ENCODE measurements around the gene WDFY2. TPM values are rescaled to one million over a fixed set of nuclear protein-coding genes. Genes with fewer than 3 reads are reported as not detected.
A peak's percentile ranks its signal among the peaks of the same experiment; 100 is the strongest.

Gene WDFY2
- total RNA-seq, 4 donors from 2014 or later, result 5.2 to 11.5 (median 8.5) TPM

DNA sequence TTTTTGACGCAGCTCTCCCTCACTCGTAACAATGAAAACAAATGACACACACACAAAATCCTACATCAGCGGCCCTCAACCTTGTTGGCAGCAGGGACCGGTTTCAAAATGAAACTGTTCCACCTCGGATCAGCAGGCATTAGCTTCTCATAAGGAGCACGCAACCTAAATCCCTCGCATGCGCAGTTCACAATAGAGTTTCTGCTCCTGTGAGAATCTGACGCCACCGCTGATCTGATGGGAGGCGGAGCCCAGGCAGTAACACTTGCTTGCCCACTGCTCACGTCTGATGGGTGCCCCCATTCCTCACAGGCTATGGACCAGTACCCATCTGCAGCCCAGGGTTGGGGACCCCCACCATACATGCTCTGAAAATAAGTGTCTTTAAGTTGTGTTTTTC, 176.3 kb downstream of the WDFY2 start:
- Histone ChIP-seq H3K36me3 (peaks cover 0 to 67% of the 10 kb centered on the region in 2 donors), H3K4me3 (peak overlapping the region in 1 of 2 donors; percentile 1), H3K27ac (peak overlapping the region in 1 of 4 donors; percentile 37), H3K27me3 (no peaks in the 10 kb centered on the region), H3K4me1 (peaks cover 0 to 20% (median 4%) of the 10 kb centered on the region in 3 donors), H3K9me3 (no peaks in the 10 kb centered on the region)
- peak; percentile 64 for TF ChIP-seq POLR2AphosphoS5 (IDR thresholded peaks at IDR 0.05)
- TF ChIP-seq, protein P1, sequence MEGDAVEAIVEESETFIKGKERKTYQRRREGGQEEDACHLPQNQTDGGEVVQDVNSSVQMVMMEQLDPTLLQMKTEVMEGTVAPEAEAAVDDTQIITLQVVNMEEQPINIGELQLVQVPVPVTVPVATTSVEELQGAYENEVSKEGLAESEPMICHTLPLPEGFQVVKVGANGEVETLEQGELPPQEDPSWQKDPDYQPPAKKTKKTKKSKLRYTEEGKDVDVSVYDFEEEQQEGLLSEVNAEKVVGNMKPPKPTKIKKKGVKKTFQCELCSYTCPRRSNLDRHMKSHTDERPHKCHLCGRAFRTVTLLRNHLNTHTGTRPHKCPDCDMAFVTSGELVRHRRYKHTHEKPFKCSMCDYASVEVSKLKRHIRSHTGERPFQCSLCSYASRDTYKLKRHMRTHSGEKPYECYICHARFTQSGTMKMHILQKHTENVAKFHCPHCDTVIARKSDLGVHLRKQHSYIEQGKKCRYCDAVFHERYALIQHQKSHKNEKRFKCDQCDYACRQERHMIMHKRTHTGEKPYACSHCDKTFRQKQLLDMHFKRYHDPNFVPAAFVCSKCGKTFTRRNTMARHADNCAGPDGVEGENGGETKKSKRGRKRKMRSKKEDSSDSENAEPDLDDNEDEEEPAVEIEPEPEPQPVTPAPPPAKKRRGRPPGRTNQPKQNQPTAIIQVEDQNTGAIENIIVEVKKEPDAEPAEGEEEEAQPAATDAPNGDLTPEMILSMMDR (IDR thresholded peaks at IDR 0.05), result no peak
- WGBS, 2 donors (ENCODE audit: low coverage in 1 of 2), result 70 to 96% methylated on average over 8 to 9 of the region's 12 CpGs
- no peak for ATAC-seq

DNA sequence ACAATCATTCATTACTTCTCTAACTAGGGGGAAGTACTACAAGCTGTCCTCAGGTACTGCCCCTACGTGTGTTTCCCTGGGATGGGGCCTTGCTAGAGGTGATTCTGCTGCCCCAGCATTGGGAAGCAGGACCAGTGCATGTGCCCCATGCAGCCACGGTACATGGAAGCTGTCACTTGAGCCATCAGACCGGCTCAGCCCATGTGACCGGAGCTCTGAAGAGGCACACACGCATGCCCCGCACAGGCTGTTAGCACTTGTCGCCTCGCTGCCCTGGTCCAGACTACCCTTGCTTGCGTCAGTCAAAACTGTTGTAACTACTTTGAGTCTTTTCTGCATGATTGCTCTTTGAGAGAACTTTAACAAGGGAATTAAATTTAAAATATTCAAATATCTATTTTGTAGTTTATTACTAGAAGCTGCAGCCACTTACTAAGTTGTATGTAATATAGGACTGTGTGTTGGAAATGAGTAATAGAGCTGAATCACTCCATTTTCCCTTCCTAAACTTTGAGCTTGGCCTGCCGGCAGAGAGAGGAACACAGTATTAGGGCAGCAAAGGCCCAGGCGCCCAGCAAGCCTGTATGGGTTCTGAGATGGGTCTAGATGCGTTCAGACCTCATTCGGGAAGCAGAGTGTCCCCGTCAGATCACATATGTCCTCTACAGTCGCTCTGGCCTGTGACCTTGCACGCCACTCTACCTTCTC, 177.5 kb downstream of the WDFY2 start:
- Histone ChIP-seq H3K4me1 (peaks cover 0 to 20% (median 4%) of the 10 kb centered on the region in 3 donors), H3K27me3 (no peaks in the 10 kb centered on the region), H3K27ac (peak overlapping the region in 1 of 4 donors; percentile 37), H3K4me3 (no peak overlapping the region), H3K9me3 (no peaks in the 10 kb centered on the region), H3K36me3 (peaks cover 0 to 63% of the 10 kb centered on the region in 2 donors)
- WGBS, 2 donors (ENCODE audit: low coverage in 1 of 2), result 92 to 94% methylated on average over 6 to 11 of the region's 16 CpGs
- TF ChIP-seq, protein P1 (IDR thresholded peaks at IDR 0.05), result no peak
- TF ChIP-seq POLR2AphosphoS5 (IDR thresholded peaks at IDR 0.05) (no peak), POLR2A (IDR thresholded peaks at IDR 0.05) (no peak), EP300 (IDR thresholded peaks at IDR 0.05) (no peak)
- no peak for ATAC-seq

DNA sequence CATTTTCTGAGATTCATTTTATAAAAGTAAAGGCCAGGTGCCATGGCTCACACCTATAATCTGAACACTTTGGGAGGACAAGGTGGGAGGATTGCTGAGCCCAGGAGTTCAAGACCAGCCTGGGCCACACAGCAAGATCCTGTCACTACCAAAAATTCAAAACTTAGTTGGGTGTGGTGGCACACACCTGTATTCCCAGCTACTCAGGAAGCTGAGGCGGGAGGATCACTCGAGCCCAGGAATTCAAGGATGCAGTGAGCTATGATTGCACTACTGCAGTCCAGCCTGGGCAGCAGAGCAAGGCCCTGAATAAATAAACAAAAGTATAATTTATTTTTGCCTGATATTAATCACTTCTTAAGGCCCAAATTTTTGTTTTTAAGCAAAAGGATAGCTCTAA, 179.2 kb downstream of the WDFY2 start:
- Histone ChIP-seq H3K36me3 (peaks cover 0 to 64% of the 10 kb centered on the region in 2 donors), H3K27me3 (no peaks in the 10 kb centered on the region), H3K4me1 (peaks cover 0 to 22% (median 4%) of the 10 kb centered on the region in 3 donors), H3K27ac (peak overlapping the region in 2 of 4 donors; percentile 71 to 75), H3K9me3 (no peaks in the 10 kb centered on the region), H3K4me3 (no peak overlapping the region)
- ATAC-seq, result no peak
- WGBS, 2 donors (ENCODE audit: low coverage in 1 of 2), result 85% methylated on average over 2 of the region's 2 CpGs; no CpG with 5 or more reads in 1 of the 2 donors
- TF ChIP-seq, protein P1 (IDR thresholded peaks at IDR 0.05), result no peak
- TF ChIP-seq POLR2AphosphoS5 (IDR thresholded peaks at IDR 0.05) (no peak), POLR2A (IDR thresholded peaks at IDR 0.05) (no peak), EP300 (IDR thresholded peaks at IDR 0.05) (no peak)

DNA sequence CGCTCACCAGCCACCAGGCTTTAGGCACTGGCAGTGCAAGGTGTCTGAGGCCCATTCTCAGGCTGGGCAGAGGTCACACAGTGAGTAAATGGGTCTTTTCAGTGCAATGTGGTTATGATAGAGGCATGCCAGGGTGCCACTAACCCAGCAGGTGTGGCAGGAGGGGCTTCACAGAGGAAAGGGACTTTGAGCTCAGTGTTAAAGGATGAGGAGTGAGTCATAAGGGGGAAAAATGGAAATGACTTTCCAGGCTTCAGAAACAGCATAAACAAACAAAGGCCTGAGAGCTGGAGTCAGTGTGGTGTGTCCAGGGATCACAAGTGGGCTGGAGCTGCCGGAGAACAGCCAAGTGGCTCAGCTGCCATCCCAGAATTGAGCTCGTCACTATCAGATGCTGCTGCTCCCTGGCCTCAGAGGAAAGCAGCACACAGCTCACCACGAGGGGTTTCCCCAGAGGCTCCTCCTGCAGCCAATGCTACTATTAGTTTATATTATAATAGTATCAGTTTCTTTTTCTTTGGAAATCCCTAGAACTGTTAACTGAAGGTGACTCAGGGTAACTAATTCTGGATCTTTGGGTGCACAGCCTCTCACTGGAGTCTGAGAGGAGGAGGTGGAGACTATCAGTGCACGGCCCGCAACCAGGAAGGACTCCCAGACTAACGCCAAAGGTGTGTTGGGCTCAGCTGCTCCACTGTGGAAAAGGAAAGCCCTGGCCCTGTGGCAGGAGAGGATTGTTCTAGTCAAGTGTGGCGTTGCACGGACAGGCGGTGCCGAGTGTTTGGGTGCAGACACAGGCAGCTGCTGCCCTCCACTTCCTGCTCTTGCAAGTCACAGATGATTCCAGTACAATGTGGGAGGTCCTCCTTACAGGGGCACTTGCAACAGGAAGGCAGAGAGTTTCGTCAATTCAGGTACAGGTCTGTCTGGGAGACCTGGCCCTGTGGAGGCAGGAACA, 180.2 kb downstream of the WDFY2 start:
- Histone ChIP-seq H3K36me3 (peaks cover 0 to 62% of the 10 kb centered on the region in 2 donors), H3K27ac (peak overlapping the region in 3 of 4 donors; percentile 66 to 75 (median 71)), H3K27me3 (no peaks in the 10 kb centered on the region), H3K4me1 (peaks cover 0 to 32% (median 6%) of the 10 kb centered on the region in 3 donors), H3K9me3 (no peaks in the 10 kb centered on the region), H3K4me3 (no peak overlapping the region)
- WGBS, 2 donors (ENCODE audit: low coverage in 1 of 2), result 27 to 100% methylated on average over 1 to 7 of the region's 12 CpGs
- TF ChIP-seq EP300 (IDR thresholded peaks at IDR 0.05) (no peak), POLR2AphosphoS5 (IDR thresholded peaks at IDR 0.05) (peak; percentile 61)
- TF ChIP-seq, protein P1 (IDR thresholded peaks at IDR 0.05), result no peak
- ATAC-seq, result peak; percentile 93
